A549 (cell line): ENCODE measurements around the gene SLC38A10. TPM values are rescaled to one million over a fixed set of nuclear protein-coding genes. Genes with fewer than 3 reads are reported as not detected.

Experiments used
- ATAC-seq, 2 experiments: fragments of 200-7000 bp in 1 of 2; fragments of >200 bp in 1 of 2; cut with Nextera tagmentation in 1 of 2; cut with Tn5 transposase in 1 of 2; 3 replicates each; pipeline versions ENCODE4 v1.8.0 to v1.9.1; 2018 to 2020; ENCODE audit warnings: mild to moderate bottlenecking in 1 of 2, moderate library complexity in 1 of 2
- CTCF ChIA-PET: fragments of 300-600 bp; sonication (Branson Sonifier 250); formaldehyde crosslinking; extraction: SDS; loops from one replicate; lab custom pipeline; 2021; ENCODE audit warnings: antibody characterized with exemption, inconsistent platforms; lab: Yijun Ruan, JAX
- POLR2A ChIA-PET: fragments of 350-600 bp; formaldehyde crosslinking; extraction: SDS; loops from one replicate; lab custom pipeline; 2021; ENCODE audit warnings: antibody characterized with exemption, inconsistent platforms; lab: Yijun Ruan, JAX
- DNase-seq, 2 experiments: peaks; one replicate each; pipeline versions ENCODE4 v3.0.0 to v3.0.0-alpha.2; 2011 to 2016; ENCODE audit warnings: low read depth in 1 of 2, low spot score in 1 of 2
- FAIRE-seq: peaks from 2 replicates; lab custom pipeline; 2011; peaks lifted over from hg19 to GRCh38; lab: Jason Lieb, UNC
- H3K27ac ChIP-seq, 2 experiments: fragments of >200 bp; sonication (Bioruptor Twin); formaldehyde crosslinking; 3 replicates each; pipeline ENCODE4 v1.5.1; 2016 to 2017
- H3K4me1 ChIP-seq: fragments of >200 bp; sonication (Bioruptor Twin); formaldehyde crosslinking; 3 replicates; pipeline ENCODE4 v1.6.1; 2016
- H3K4me2 ChIP-seq: fragments of >200 bp; sonication (Bioruptor Twin); formaldehyde crosslinking; 3 replicates; pipeline ENCODE4 v1.6.1; 2016
- H3K4me3 ChIP-seq: fragments of >200 bp; sonication (Bioruptor Twin); formaldehyde crosslinking; 3 replicates; pipeline ENCODE4 v1.5.1; 2016
- H3K9me3 ChIP-seq: fragments of >200 bp; sonication (Bioruptor Twin); formaldehyde crosslinking; 3 replicates; pipeline ENCODE4 v1.6.1; 2016
- CEBPB ChIP-seq, 2 experiments: fragments of >200 bp in 1 of 2; sonication (Bioruptor Twin) in 1 of 2; formaldehyde crosslinking in 1 of 2; IDR thresholded peaks; 2 replicates each; pipeline ENCODE4 v1.6.1; 2012 to 2016
- CHD4 ChIP-seq: fragments of 200-600 bp; sonication (generic); IDR thresholded peaks from 2 replicates; pipeline ENCODE4 v1.6.1; 2016; ENCODE audit warnings: antibody characterized with exemption, mild to moderate bottlenecking, borderline replicate concordance
- ESRRA ChIP-seq: fragments of 150-350 bp; IDR thresholded peaks from 2 replicates; pipeline ENCODE4 v1.6.1; 2014; ENCODE audit warnings: mild to moderate bottlenecking, low read length, borderline replicate concordance
- FOSL2 ChIP-seq, 2 experiments: fragments of 450-650 bp in 1 of 2; fragments of >200 bp in 1 of 2; sonication (Bioruptor Twin) in 1 of 2; formaldehyde crosslinking; IDR thresholded peaks; 2 replicates each; pipeline versions ENCODE4 v1.5.0 to v1.6.1; 2016 to 2020; ENCODE audit warnings: mild to moderate bottlenecking in 1 of 2, moderate library complexity in 1 of 2
- GATA3 ChIP-seq: IDR thresholded peaks from 2 replicates; pipeline ENCODE4 v1.6.1; 2012; ENCODE audit warnings: borderline replicate concordance
- HEYL ChIP-seq: fragments of 250-450 bp; sonication (Bioruptor Pico); IDR thresholded peaks from 2 replicates; pipeline ENCODE4 v1.8.0; 2021; ENCODE audit warnings: mild to moderate bottlenecking, moderate library complexity
- HOXB13 ChIP-seq: fragments of 250-450 bp; sonication (Bioruptor Pico); IDR thresholded peaks from 2 replicates; pipeline ENCODE4 v1.5.0; 2020; ENCODE audit warnings: low read depth, mild to moderate bottlenecking, moderate library complexity
- JUNB ChIP-seq: fragments of >200 bp; sonication (Bioruptor Twin); formaldehyde crosslinking; IDR thresholded peaks from 2 replicates; pipeline ENCODE4 v1.6.1; 2016
- KDM1A ChIP-seq: fragments of 200-600 bp; sonication (generic); IDR thresholded peaks from 2 replicates; pipeline ENCODE4 v1.6.1; 2016; ENCODE audit warnings: low read depth, mild to moderate bottlenecking
- KDM5A ChIP-seq: fragments of 200-600 bp; sonication (generic); IDR thresholded peaks from 2 replicates; pipeline ENCODE4 v1.6.1; 2016; ENCODE audit warnings: antibody characterized with exemption, mild to moderate bottlenecking
- MAZ ChIP-seq: fragments of 150-350 bp; IDR thresholded peaks from 2 replicates; pipeline ENCODE4 v1.6.1; 2014; ENCODE audit warnings: antibody characterized with exemption, low read depth, low read length, borderline replicate concordance
- MYC ChIP-seq: IDR thresholded peaks from 2 replicates; pipeline ENCODE4 v1.6.1; 2012; ENCODE audit warnings: mild to moderate bottlenecking, inconsistent platforms, low read length, improper control_type of control experiment, borderline replicate concordance
- POLR2AphosphoS2 ChIP-seq: conservative IDR thresholded peaks from 2 replicates; pipeline ENCODE4 v1.6.1; 2012; ENCODE audit warnings: low read length, improper control_type of control experiment, inconsistent platforms
- SREBF2 ChIP-seq: fragments of 450-650 bp; IDR thresholded peaks from 2 replicates; pipeline ENCODE4 v1.6.1; 2014; ENCODE audit warnings: mild to moderate bottlenecking, moderate library complexity
- WGBS: methylation state at CpG from one replicate; pipeline ENCODE4 v1.1.6; 2017; ENCODE audit errors: missing lambda C conversion rate; 5-methylcytosine and 5-hydroxymethylcytosine counted together
- polyA plus RNA-seq, 4 experiments: library from polyadenylated mRNA; depleted of rRNA in 3 of 4; stranded (reverse); fragments of >200 nt; fragmentation: RNase III in 1 of 4; extraction: RNeasy Plus Mini Kit Qiagen cat#74134 plus additional on column Dnase treatment in 1 of 4; gene quantifications; 2 replicates in 3 of 4; 3 replicates in 1 of 4; pipeline ENCODE4 v1.2.3, GENCODE V29; 2011 to 2017
- TF ChIP-seq, protein P1 (sequence below): fragments of >200 bp; sonication (Bioruptor Twin); formaldehyde crosslinking; IDR thresholded peaks from 3 replicates; pipeline ENCODE4 v1.6.1; 2016
- TF ChIP-seq, protein P2 (sequence below): IDR thresholded peaks from 2 replicates; pipeline ENCODE4 v1.6.1; 2012
- TF ChIP-seq, protein P3 (sequence below): IDR thresholded peaks from 2 replicates; pipeline ENCODE4 v1.6.1; 2012
- TF ChIP-seq, protein P4 (sequence below): IDR thresholded peaks from 2 replicates; pipeline ENCODE4 v1.6.1; 2012; ENCODE audit warnings: low read depth, borderline replicate concordance
- TF ChIP-seq, protein P5 (sequence below): fragments of >200 bp; sonication (Bioruptor Twin); formaldehyde crosslinking; IDR thresholded peaks from 2 replicates; pipeline ENCODE4 v1.6.1; 2016

Gene SLC38A10
- polyA plus RNA-seq, 2 of the 4 experiments (the other 2 are of a cell fraction): 35.8 to 67.4 TPM

DNA sequence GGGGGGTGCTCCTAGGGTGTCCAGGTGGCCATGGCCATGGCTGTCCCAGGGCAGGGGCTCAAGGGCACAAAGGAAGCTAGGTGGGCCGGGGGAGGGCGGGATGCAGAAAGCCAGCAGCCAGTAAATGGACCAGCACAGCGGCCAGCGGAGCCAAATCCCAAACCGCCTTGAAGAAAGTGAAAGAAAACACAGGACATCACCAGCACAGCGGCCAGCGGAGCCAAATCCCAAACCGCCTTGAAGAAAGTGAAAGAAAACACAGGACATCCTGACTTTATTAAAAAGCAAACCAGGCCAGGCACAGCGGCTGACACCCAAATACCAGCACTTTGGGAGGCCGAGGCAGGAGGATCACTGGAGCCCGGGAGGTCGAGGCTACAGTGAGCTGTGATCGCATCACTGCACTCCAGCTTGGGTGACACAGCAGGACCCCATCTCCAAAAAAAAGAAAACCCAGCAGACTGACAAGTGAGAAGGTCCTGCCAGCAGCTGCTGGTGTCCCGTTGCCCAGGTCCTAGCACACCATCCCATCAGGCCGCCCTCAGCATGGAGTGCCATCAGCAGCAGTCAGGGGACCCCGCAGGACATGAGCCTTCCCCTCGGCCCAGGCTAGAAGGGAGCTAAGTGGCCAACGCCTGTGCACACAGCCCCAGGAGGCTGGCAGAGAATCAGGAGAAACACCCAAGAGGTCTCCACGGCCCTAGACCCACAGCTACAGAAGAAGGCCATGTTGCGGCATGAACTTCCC, 17.0 kb downstream of the SLC38A10 start:
- peak in 1 of 2 experiments; percentile 10; a peak in 1 of 6 replicates for ATAC-seq
- WGBS: 92% methylated on average over 19 of the region's 20 CpGs
- H3K4me1 ChIP-seq: no peaks in the 10 kb centered on the region
- no peaks in the 10 kb centered on the region for H3K9me3 ChIP-seq
- DNase-seq: no peak
- H3K4me2 ChIP-seq: no peak overlapping the region
- CTCF ChIA-PET: interaction anchor here (1.1 to 15.4 kb wide), 6 partner anchors 10 to 206 kb away, joined by 3 to 129 read pairs (median 6); no protein-coding TSS in a partner anchor
- no peak overlapping the region for H3K4me3 ChIP-seq
- POLR2A ChIA-PET: no interaction called here
- TF ChIP-seq SREBF2: no peak
- no peak for FAIRE-seq
- no peak overlapping the region for H3K27ac ChIP-seq

DNA sequence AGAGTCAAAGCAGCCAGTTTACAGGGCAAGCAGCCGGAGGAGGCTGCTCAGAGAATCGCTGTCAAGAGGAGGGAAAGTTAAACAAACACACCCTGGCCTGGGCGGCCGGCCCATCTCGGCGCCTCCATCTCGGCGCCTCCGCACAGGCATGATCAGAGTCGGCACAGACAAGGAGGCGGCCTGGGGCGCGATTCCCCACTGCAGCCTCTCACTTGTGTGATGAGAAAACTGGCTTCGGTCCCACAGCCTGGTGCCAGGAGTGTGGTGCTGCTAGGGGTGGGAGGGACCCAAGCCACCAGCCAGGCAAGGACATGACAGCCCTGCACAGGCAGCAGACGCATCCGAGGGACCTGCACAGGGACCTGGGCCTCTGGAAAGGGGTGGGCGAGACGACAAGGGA, 17.7 kb downstream of the SLC38A10 start:
- H3K4me1 ChIP-seq: no peaks in the 10 kb centered on the region
- ATAC-seq: no peak
- H3K9me3 ChIP-seq: no peaks in the 10 kb centered on the region
- no peak for FAIRE-seq
- no peak for DNase-seq
- H3K27ac ChIP-seq: no peak overlapping the region
- POLR2A ChIA-PET: no interaction called here
- H3K4me3 ChIP-seq: no peak overlapping the region
- CTCF ChIA-PET: interaction anchor here (1.0 to 15.4 kb wide), 3 partner anchors 13 to 207 kb away, joined by 3 to 129 read pairs (median 16); no protein-coding TSS in a partner anchor
- no peak overlapping the region for H3K4me2 ChIP-seq
- WGBS: 96% methylated on average over 18 of the region's 18 CpGs
- TF ChIP-seq MAZ (no peak), ESRRA (no peak), JUNB (no peak), KDM1A (no peak), KDM5A (no peak), CHD4 (no peak), HOXB13 (CRISPR knock-in tag) (no peak), HEYL (CRISPR knock-in tag) (no peak), POLR2AphosphoS2 (no peak), GATA3 (no peak), CEBPB (IDR thresholded peaks at IDR 0.05) (no peak), SREBF2 (no peak), MYC (no peak), FOSL2 (IDR thresholded peaks at IDR 0.05) (no peak), FOSL2 (CRISPR knock-in tag; IDR thresholded peaks at IDR 0.05) (no peak)
- TF ChIP-seq, protein P1, sequence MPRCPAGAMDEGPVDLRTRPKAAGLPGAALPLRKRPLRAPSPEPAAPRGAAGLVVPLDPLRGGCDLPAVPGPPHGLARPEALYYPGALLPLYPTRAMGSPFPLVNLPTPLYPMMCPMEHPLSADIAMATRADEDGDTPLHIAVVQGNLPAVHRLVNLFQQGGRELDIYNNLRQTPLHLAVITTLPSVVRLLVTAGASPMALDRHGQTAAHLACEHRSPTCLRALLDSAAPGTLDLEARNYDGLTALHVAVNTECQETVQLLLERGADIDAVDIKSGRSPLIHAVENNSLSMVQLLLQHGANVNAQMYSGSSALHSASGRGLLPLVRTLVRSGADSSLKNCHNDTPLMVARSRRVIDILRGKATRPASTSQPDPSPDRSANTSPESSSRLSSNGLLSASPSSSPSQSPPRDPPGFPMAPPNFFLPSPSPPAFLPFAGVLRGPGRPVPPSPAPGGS: no peak
- TF ChIP-seq, protein P2, sequence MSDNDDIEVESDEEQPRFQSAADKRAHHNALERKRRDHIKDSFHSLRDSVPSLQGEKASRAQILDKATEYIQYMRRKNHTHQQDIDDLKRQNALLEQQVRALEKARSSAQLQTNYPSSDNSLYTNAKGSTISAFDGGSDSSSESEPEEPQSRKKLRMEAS: no peak
- TF ChIP-seq, protein P3, sequence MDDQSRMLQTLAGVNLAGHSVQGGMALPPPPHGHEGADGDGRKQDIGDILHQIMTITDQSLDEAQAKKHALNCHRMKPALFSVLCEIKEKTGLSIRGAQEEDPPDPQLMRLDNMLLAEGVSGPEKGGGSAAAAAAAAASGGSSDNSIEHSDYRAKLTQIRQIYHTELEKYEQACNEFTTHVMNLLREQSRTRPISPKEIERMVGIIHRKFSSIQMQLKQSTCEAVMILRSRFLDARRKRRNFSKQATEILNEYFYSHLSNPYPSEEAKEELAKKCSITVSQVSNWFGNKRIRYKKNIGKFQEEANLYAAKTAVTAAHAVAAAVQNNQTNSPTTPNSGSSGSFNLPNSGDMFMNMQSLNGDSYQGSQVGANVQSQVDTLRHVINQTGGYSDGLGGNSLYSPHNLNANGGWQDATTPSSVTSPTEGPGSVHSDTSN: no peak
- TF ChIP-seq, protein P4, sequence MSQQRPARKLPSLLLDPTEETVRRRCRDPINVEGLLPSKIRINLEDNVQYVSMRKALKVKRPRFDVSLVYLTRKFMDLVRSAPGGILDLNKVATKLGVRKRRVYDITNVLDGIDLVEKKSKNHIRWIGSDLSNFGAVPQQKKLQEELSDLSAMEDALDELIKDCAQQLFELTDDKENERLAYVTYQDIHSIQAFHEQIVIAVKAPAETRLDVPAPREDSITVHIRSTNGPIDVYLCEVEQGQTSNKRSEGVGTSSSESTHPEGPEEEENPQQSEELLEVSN: no peak
- TF ChIP-seq, protein P5, sequence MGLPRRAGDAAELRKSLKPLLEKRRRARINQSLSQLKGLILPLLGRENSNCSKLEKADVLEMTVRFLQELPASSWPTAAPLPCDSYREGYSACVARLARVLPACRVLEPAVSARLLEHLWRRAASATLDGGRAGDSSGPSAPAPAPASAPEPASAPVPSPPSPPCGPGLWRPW: no peak

DNA sequence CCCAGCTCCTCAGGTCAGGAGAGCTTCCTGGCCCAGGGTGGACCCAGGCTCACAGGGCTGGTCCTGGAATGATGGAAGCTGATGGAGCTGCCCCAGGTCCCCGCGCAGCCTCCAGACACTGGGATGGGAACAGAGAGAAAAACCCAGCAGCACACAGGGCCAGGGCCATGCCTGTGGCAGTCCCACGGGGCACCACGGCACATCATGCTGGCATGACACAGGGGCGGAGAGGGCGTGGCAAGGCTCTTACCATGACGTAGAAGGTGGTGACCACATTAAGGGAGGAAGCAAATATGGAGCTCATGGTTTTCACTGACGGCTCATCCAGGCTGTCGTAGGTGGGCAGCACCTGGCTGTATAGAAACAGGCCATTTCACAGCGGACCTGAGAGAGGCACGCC, 18.3 kb downstream of the SLC38A10 start:
- Histone ChIP-seq H3K9me3 (no peaks in the 10 kb centered on the region), H3K4me1 (no peaks in the 10 kb centered on the region), H3K4me3 (no peak overlapping the region), H3K4me2 (no peak overlapping the region), H3K27ac (no peak overlapping the region)
- 97% methylated on average over 10 of the region's 11 CpGs for WGBS
- TF ChIP-seq, protein P3: no peak
- POLR2A ChIA-PET: no interaction called here
- DNase-seq (no peak), ATAC-seq (no peak), FAIRE-seq (no peak)
- CTCF ChIA-PET: interaction anchor here (1.0 to 15.4 kb wide), 2 partner anchors 19 to 208 kb away, joined by 3 to 129 read pairs; no protein-coding TSS in a partner anchor
